Neural progenitor cell (in vitro differentiated cells): ENCODE measurements around the gene AUTS2. TPM values are rescaled to one million over a fixed set of nuclear protein-coding genes. Genes with fewer than 3 reads are reported as not detected.

ENCODE experiments used
- DNase-seq: peaks from one replicate; pipeline ENCODE4 v3.0.0-alpha.2; 2016; ENCODE audit warnings: low spot score
- H2AFZ ChIP-seq: fragments of 200-600 bp; sonication (generic); replicated peaks from 2 replicates; pipeline ENCODE4 v1.6.1; 2016; ENCODE audit warnings: antibody characterized with exemption
- H3F3A ChIP-seq: fragments of 200-600 bp; sonication (generic); 2 replicates; pipeline ENCODE4 v1.6.1; 2016; ENCODE audit warnings: antibody characterized with exemption, low read depth
- H3K27ac ChIP-seq: fragments of 200-600 bp; sonication (generic); 2 replicates; pipeline ENCODE4 v1.5.1; 2016; ENCODE audit warnings: mild to moderate bottlenecking
- H3K27me3 ChIP-seq: fragments of 200-600 bp; sonication (generic); 2 replicates; pipeline ENCODE4 v1.6.1; 2016; ENCODE audit warnings: mild to moderate bottlenecking, moderate library complexity
- H3K36me3 ChIP-seq: fragments of 200-600 bp; sonication (generic); 2 replicates; pipeline ENCODE4 v1.5.1; 2016
- H3K4me1 ChIP-seq: fragments of 200-600 bp; sonication (generic); 2 replicates; pipeline ENCODE4 v1.6.1; 2016; ENCODE audit warnings: mixed run types
- H3K4me2 ChIP-seq: fragments of 200-600 bp; sonication (generic); 2 replicates; pipeline ENCODE4 v1.6.1; 2016
- H3K4me3 ChIP-seq: fragments of 200-600 bp; sonication (generic); 2 replicates; pipeline ENCODE4 v1.5.1; 2016
- H3K79me2 ChIP-seq: fragments of 200-600 bp; sonication (generic); 2 replicates; pipeline ENCODE4 v1.6.1; 2016; ENCODE audit warnings: low read depth
- H3K9ac ChIP-seq: fragments of 200-600 bp; sonication (generic); 2 replicates; pipeline ENCODE4 v1.6.1; 2016
- H3K9me3 ChIP-seq: fragments of 200-600 bp; sonication (generic); 2 replicates; pipeline ENCODE4 v1.5.1; 2016; ENCODE audit warnings: low read depth
- H4K20me1 ChIP-seq: fragments of 200-600 bp; sonication (generic); 2 replicates; pipeline ENCODE4 v1.6.1; 2016; ENCODE audit warnings: low read depth
- H3K27ac Mint-ChIP-seq: 3 replicates; pipeline ENCODE4 v1.8.0; 2021; ENCODE audit warnings: mixed read lengths
- H3K27me3 Mint-ChIP-seq: 2 replicates; pipeline ENCODE4 v1.8.0; 2022; ENCODE audit warnings: low read depth, mild to moderate bottlenecking, inconsistent platforms, moderate library complexity, mixed read lengths; ENCODE audit not compliant: insufficient read depth
- H3K36me3 Mint-ChIP-seq: 3 replicates; pipeline ENCODE4 v1.8.0; 2021; ENCODE audit warnings: mixed read lengths
- H3K4me1 Mint-ChIP-seq: 3 replicates; pipeline ENCODE4 v1.8.0; 2021; ENCODE audit warnings: mixed read lengths
- H3K4me3 Mint-ChIP-seq: 3 replicates; pipeline ENCODE4 v1.8.0; 2021; ENCODE audit warnings: mild to moderate bottlenecking, moderate library complexity, mixed read lengths
- H3K9me3 Mint-ChIP-seq: 3 replicates; pipeline ENCODE4 v1.8.0; 2020; ENCODE audit warnings: mixed read lengths
- CTCF ChIP-seq: fragments of 200-600 bp; sonication (generic); IDR thresholded peaks from 2 replicates; pipeline ENCODE4 v1.5.1; 2017; ENCODE audit warnings: antibody characterized with exemption, mild to moderate bottlenecking
- EZH2 ChIP-seq: fragments of 200-600 bp; sonication (generic); IDR thresholded peaks from 2 replicates; pipeline ENCODE4 v1.6.1; 2017; ENCODE audit warnings: antibody characterized with exemption, mild to moderate bottlenecking, moderate library complexity
- EZH2phosphoT487 ChIP-seq: fragments of 200-600 bp; sonication (generic); IDR thresholded peaks from 2 replicates; pipeline ENCODE4 v1.6.1; 2017; ENCODE audit warnings: antibody characterized with exemption
- total RNA-seq: library from RNA; depleted of rRNA; stranded (reverse); fragments of >200 nt; gene quantifications from 2 replicates; pipeline ENCODE4 v1.2.3, GENCODE V29; 2015; ENCODE audit warnings: low replicate concordance

The AUTS2 gene
- total RNA-seq, 1 donor from 2014 or later: 50.0 TPM

DNA sequence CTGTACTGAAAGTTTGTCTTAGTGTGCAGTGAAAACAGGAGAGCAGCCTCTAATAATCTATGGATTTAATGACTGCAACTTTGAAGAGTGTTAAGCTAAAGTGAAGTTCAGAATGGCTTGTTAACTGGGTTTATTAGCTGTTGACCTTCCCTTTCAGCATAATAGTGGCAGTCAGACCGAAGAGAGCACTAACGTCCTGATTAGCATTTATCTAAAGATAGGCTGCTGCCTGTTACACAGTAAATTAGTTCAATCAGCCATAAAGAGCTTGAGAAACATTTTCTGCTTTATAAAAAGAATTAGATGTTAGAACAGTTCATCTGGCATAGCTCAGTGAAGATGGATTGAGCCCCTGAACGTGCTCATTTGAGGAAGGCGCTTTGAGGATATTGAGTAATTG lies 433.0 kb downstream of the AUTS2 start:
- no peak for DNase-seq
- H3F3A ChIP-seq: no peaks in the 10 kb centered on the region
- no peaks in the 10 kb centered on the region for H3K9me3 ChIP-seq
- peaks cover 4% of the 10 kb centered on the region for H3K27me3 Mint-ChIP-seq
- H3K27me3 ChIP-seq: no peaks in the 10 kb centered on the region
- H3K27ac ChIP-seq: no peak overlapping the region
- H3K4me1 ChIP-seq: peaks cover 7% of the 10 kb centered on the region
- peaks cover 12% of the 10 kb centered on the region for H3K4me1 Mint-ChIP-seq
- H2AFZ ChIP-seq: no peak overlapping the region
- no peaks in the 10 kb centered on the region for H3K9me3 Mint-ChIP-seq
- H3K4me3 Mint-ChIP-seq: no peak overlapping the region
- H3K4me2 ChIP-seq: no peak overlapping the region
- no peaks in the 10 kb centered on the region for H3K36me3 ChIP-seq
- H3K36me3 Mint-ChIP-seq: no peaks in the 10 kb centered on the region
- no peak overlapping the region for H3K9ac ChIP-seq
- H3K27ac Mint-ChIP-seq: no peak overlapping the region
- H4K20me1 ChIP-seq: peaks cover 20% of the 10 kb centered on the region
- H3K79me2 ChIP-seq: no peaks in the 10 kb centered on the region
- no peak for TF ChIP-seq CTCF
- TF ChIP-seq EZH2phosphoT487: no peak
- no peak for TF ChIP-seq EZH2
- H3K4me3 ChIP-seq: no peak overlapping the region

DNA sequence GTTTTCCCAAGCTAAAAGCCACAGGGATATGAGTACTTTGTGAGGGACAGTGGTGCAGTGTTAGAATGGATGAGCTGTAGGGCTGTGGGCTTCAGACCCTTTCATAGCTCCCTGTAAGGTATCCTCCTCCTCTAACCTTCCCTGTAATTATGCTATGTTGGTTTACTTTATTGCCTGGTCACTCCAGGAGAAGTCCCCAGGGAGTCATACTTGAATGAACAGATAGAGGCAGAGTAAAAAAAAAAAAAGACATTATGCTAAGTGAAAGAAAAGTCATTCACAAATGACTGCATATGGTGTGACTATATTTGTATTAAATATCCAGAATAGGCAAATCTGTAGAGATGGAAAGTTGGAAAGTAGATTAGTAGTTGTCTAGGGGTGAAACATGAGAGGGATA lies 434.4 kb downstream of the AUTS2 start:
- H3K4me1 ChIP-seq: peaks cover 15% of the 10 kb centered on the region
- H3K36me3 ChIP-seq: no peaks in the 10 kb centered on the region
- H3K79me2 ChIP-seq: no peaks in the 10 kb centered on the region
- H2AFZ ChIP-seq: no peak overlapping the region
- H3K27me3 ChIP-seq: no peaks in the 10 kb centered on the region
- no peak overlapping the region for H3K4me3 ChIP-seq
- no peak overlapping the region for H3K27ac Mint-ChIP-seq
- H3K27ac ChIP-seq: no peak overlapping the region
- no peaks in the 10 kb centered on the region for H3F3A ChIP-seq
- H3K9me3 Mint-ChIP-seq: no peaks in the 10 kb centered on the region
- peaks cover 15% of the 10 kb centered on the region for H3K4me1 Mint-ChIP-seq
- H3K4me3 Mint-ChIP-seq: no peak overlapping the region
- H3K36me3 Mint-ChIP-seq: no peaks in the 10 kb centered on the region
- no peak overlapping the region for H3K4me2 ChIP-seq
- TF ChIP-seq EZH2 (no peak), EZH2phosphoT487 (no peak), CTCF (no peak)
- peaks cover 14% of the 10 kb centered on the region for H4K20me1 ChIP-seq
- H3K9ac ChIP-seq: no peak overlapping the region
- DNase-seq: no peak
- H3K27me3 Mint-ChIP-seq: peaks cover 5% of the 10 kb centered on the region
- H3K9me3 ChIP-seq: no peaks in the 10 kb centered on the region

- H3K27ac ChIP-seq: no peak overlapping the region
- Mint-ChIP-seq H3K36me3 (no peaks in the 10 kb centered on the region), H3K27ac (no peak overlapping the region), H3K27me3 (peaks cover 6% of the 10 kb centered on the region), H3K9me3 (no peaks in the 10 kb centered on the region), H3K4me3 (no peak overlapping the region), H3K4me1 (peaks cover 15% of the 10 kb centered on the region)
- H3K36me3 ChIP-seq: no peaks in the 10 kb centered on the region
- no peak overlapping the region for H3K4me2 ChIP-seq
- H3K9me3 ChIP-seq: no peaks in the 10 kb centered on the region
- no peak for DNase-seq
- H2AFZ ChIP-seq: no peak overlapping the region
- H3K9ac ChIP-seq: no peak overlapping the region
- H4K20me1 ChIP-seq: peaks cover 14% of the 10 kb centered on the region
- no peaks in the 10 kb centered on the region for H3K27me3 ChIP-seq
- no peaks in the 10 kb centered on the region for H3F3A ChIP-seq
- TF ChIP-seq CTCF (no peak), EZH2phosphoT487 (no peak), EZH2 (no peak)
- no peak overlapping the region for H3K4me3 ChIP-seq
- H3K4me1 ChIP-seq: peaks cover 15% of the 10 kb centered on the region
- no peaks in the 10 kb centered on the region for H3K79me2 ChIP-seq
Measured at GRCh38 chr7:70033226-70033625, 435.0 kb downstream of the AUTS2 start.

GRCh38 chr7:70034999-70035398 lies 436.7 kb downstream of the AUTS2 start:
- H3F3A ChIP-seq: no peaks in the 10 kb centered on the region
- no peak overlapping the region for H3K4me3 ChIP-seq
- H3K9me3 ChIP-seq: no peaks in the 10 kb centered on the region
- Mint-ChIP-seq H3K9me3 (no peaks in the 10 kb centered on the region), H3K4me1 (peaks cover 19% of the 10 kb centered on the region), H3K27ac (no peak overlapping the region), H3K4me3 (no peak overlapping the region), H3K36me3 (no peaks in the 10 kb centered on the region), H3K27me3 (peaks cover 6% of the 10 kb centered on the region)
- TF ChIP-seq EZH2 (no peak), EZH2phosphoT487 (no peak), CTCF (no peak)
- H3K4me1 ChIP-seq: peaks cover 15% of the 10 kb centered on the region
- H3K36me3 ChIP-seq: no peaks in the 10 kb centered on the region
- H3K79me2 ChIP-seq: no peaks in the 10 kb centered on the region
- H3K27me3 ChIP-seq: no peaks in the 10 kb centered on the region
- H3K9ac ChIP-seq: no peak overlapping the region
- DNase-seq: no peak
- no peak overlapping the region for H2AFZ ChIP-seq
- H4K20me1 ChIP-seq: peaks cover 14% of the 10 kb centered on the region
- H3K4me2 ChIP-seq: no peak overlapping the region
- H3K27ac ChIP-seq: no peak overlapping the region
